BJ (cell line): ENCODE measurements around the gene GPR27. TPM values are rescaled to one million over a fixed set of nuclear protein-coding genes. Genes with fewer than 3 reads are reported as not detected.

Experiments used
- CTCF ChIA-PET: fragments of 350-600 bp; formaldehyde crosslinking; extraction: SDS; loops from one replicate; lab custom pipeline; 2021; ENCODE audit warnings: antibody characterized with exemption, inconsistent platforms; lab: Yijun Ruan, JAX
- POLR2A ChIA-PET: fragments of 300-600 bp; sonication (Branson Sonifier 250); formaldehyde crosslinking; extraction: SDS; loops from one replicate; lab custom pipeline; 2021; ENCODE audit warnings: antibody characterized with exemption; lab: Charles Lee
- DNase-seq: peaks from one replicate; pipeline ENCODE4 v3.0.0-alpha.2; 2011; ENCODE audit warnings: low read depth
- H3K27me3 ChIP-seq: 2 replicates; pipeline ENCODE4 v1.6.0; 2011; ENCODE audit warnings: low read length; ENCODE audit not compliant: control insufficient read depth, insufficient read depth
- H3K36me3 ChIP-seq: 2 replicates; pipeline ENCODE4 v1.5.1; 2011; ENCODE audit warnings: low read length; ENCODE audit not compliant: control insufficient read depth, insufficient read depth
- H3K4me3 ChIP-seq: 2 replicates; pipeline ENCODE4 v1.5.1; 2011; ENCODE audit warnings: low read depth, mild to moderate bottlenecking, control low read depth, low read length
- polyA plus RNA-seq: library from polyadenylated mRNA; depleted of rRNA; stranded (reverse); fragments of >200 nt; gene quantifications from 2 replicates; pipeline ENCODE4 v1.2.3, GENCODE V29; 2011; rRNA removed
- TF ChIP-seq, protein P1 (sequence below): IDR thresholded peaks from 2 replicates; pipeline ENCODE4 v1.5.1; 2011; ENCODE audit warnings: low read depth, mild to moderate bottlenecking, control low read depth, inconsistent platforms, low read length, moderate library complexity; ENCODE audit not compliant: insufficient read depth

The GPR27 gene
- polyA plus RNA-seq, 1 experiment, result 0.02 TPM

- DNase-seq, result no peak
- peaks cover 3% of the 10 kb centered on the region for H3K27me3 ChIP-seq
- no peaks in the 10 kb centered on the region for H3K36me3 ChIP-seq
- TF ChIP-seq, protein P1, sequence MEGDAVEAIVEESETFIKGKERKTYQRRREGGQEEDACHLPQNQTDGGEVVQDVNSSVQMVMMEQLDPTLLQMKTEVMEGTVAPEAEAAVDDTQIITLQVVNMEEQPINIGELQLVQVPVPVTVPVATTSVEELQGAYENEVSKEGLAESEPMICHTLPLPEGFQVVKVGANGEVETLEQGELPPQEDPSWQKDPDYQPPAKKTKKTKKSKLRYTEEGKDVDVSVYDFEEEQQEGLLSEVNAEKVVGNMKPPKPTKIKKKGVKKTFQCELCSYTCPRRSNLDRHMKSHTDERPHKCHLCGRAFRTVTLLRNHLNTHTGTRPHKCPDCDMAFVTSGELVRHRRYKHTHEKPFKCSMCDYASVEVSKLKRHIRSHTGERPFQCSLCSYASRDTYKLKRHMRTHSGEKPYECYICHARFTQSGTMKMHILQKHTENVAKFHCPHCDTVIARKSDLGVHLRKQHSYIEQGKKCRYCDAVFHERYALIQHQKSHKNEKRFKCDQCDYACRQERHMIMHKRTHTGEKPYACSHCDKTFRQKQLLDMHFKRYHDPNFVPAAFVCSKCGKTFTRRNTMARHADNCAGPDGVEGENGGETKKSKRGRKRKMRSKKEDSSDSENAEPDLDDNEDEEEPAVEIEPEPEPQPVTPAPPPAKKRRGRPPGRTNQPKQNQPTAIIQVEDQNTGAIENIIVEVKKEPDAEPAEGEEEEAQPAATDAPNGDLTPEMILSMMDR, result no peak
- H3K4me3 ChIP-seq, result no peak overlapping the region
- CTCF ChIA-PET, result interaction anchor here (1.6 kb wide), 1 partner anchor 13 kb away, joined by 4 read pairs; no protein-coding TSS in a partner anchor
- POLR2A ChIA-PET, result no interaction called here
These were observed 48.3 kb downstream of the GPR27 start for GRCh38 chr3:71801986-71802385.

GRCh38 chr3:71803248-71803647 lies 49.6 kb downstream of the GPR27 start:
- TF ChIP-seq, protein P1, result no peak
- Histone ChIP-seq H3K4me3 (no peak overlapping the region), H3K27me3 (peaks cover 3% of the 10 kb centered on the region), H3K36me3 (no peaks in the 10 kb centered on the region)
- POLR2A ChIA-PET, result no interaction called here
- no peak for DNase-seq
- CTCF ChIA-PET, result interaction anchor here (1.6 kb wide), 1 partner anchor 14 kb away, joined by 4 read pairs; no protein-coding TSS in a partner anchor

DNA sequence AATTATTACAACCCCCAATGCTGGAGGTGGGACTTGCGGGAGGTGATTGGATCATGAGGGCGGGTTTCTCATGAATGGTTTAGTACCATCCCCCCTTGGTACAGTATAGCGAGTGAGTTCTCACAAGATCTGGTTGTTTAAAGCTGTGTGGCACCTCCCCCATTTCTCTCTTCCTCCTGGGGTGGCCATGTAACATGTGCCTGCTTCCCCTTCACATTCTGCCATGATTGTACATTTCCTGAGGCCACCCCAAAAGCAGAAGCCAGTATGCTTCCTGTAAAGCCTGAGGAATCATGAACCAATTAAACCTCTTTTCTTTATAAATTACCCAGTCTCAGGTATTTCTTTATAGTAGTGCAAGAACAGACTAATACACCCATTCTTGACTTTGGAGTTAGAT lies 51.5 kb downstream of the GPR27 start:
- no peak for DNase-seq
- TF ChIP-seq, protein P1, result no peak
- Histone ChIP-seq H3K27me3 (no peaks in the 10 kb centered on the region), H3K36me3 (no peaks in the 10 kb centered on the region), H3K4me3 (no peak overlapping the region)
- POLR2A ChIA-PET, result no interaction called here
- CTCF ChIA-PET, result interaction anchor here (0.9 kb wide), 1 partner anchor 10 kb away, joined by 3 read pairs; no protein-coding TSS in a partner anchor

DNA sequence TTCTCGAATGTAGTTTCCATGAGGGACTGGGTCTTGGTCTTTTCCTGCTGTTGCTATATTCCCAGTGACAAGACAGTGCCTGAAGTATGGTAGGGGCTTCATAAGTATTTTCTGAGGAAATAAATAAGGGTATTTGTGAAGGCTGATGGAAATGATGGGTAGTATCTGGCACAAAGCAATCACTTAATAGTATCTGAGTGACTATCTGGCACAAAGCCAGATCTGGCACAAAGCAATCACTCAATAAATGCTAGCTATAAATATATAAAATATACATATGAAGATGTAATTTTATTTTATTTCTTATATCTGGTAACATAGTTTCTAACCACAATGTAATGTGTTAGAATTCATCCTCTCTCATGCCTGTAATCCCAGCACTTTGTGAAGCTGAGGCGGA lies 52.0 kb downstream of the GPR27 start:
- Histone ChIP-seq H3K4me3 (no peak overlapping the region), H3K36me3 (no peaks in the 10 kb centered on the region), H3K27me3 (no peaks in the 10 kb centered on the region)
- no peak for DNase-seq
- ChIA-PET CTCF (interaction anchor here (0.9 kb wide), 1 partner anchor 9 kb away, joined by 3 read pairs; no protein-coding TSS in a partner anchor), POLR2A (no interaction called here)
- TF ChIP-seq, protein P1, result no peak

Other genes starting within 250 kb of the GPR27 start
- 32.3 and 37.0 TPM in 2 replicates for gene FOXP1, start 170.1 kb upstream of the GPR27 start, polyA plus RNA-seq
- gene EIF4E3, start 28.5 kb upstream of the GPR27 start, polyA plus RNA-seq, result 1.1 and 2.8 TPM in 2 replicates
- not detected in 2 replicates for gene PROK2, start 31.3 kb downstream of the GPR27 start, polyA plus RNA-seq